DOHH2 (cell line): ENCODE data around the gene LIPC.

Experiments used
- CTCF ChIP-seq: fragments of 200-600 bp; sonication (generic); IDR thresholded peaks from one replicate; pipeline ENCODE4 v1.5.1; 2014; ENCODE audit warnings: antibody characterized with exemption, mild to moderate bottlenecking, low read depth, low read length; ENCODE audit not compliant: poor library complexity, severe bottlenecking
- EZH2phosphoT487 ChIP-seq: fragments of 200-600 bp; sonication (generic); IDR thresholded peaks from 2 replicates; pipeline ENCODE4 v1.6.1; 2017; ENCODE audit warnings: borderline replicate concordance, mild to moderate bottlenecking, antibody characterized with exemption, low read length, moderate library complexity, mixed read lengths

GRCh38 chr15:58477170-58477569 lies 45.4 kb downstream of the LIPC start:
- no peak for TF ChIP-seq CTCF
- TF ChIP-seq EZH2phosphoT487 = no peak
